RWPE1 (cell line): ENCODE data around the gene CAMTA2.
A peak's percentile ranks its signal among the peaks of the same experiment; 100 is the strongest.

ENCODE experiments used
- CTCF ChIA-PET: fragments of 350-600 bp; sonication (Branson Sonifier 250); formaldehyde crosslinking; extraction: SDS; loops from one replicate; lab custom pipeline; 2021; lab: Yijun Ruan, JAX
- POLR2A ChIA-PET: fragments of 400-600 bp; formaldehyde crosslinking; extraction: SDS; loops from one replicate; lab custom pipeline; 2020; ENCODE audit warnings: antibody characterized with exemption; ENCODE audit not compliant: low non-redundant PET; lab: Yijun Ruan, JAX
- DNase-seq: peaks from one replicate; pipeline ENCODE4 v3.0.0; 2012; ENCODE audit warnings: low spot score
- H3K27ac ChIP-seq: fragments of 450-650 bp; 2 replicates; pipeline ENCODE4 v1.5.1; 2017
- CTCF ChIP-seq: fragments of 450-650 bp; conservative IDR thresholded peaks from 2 replicates; pipeline ENCODE4 v1.5.1; 2017; ENCODE audit warnings: low read depth, mild to moderate bottlenecking

CAMTA2 gene

GRCh38 chr17:4942760-4943508, 44.5 kb downstream of the CAMTA2 start:
- ChIA-PET CTCF (interaction anchor here (0.6 kb wide), 1 partner anchor 39 kb away, joined by 3 read pairs; no protein-coding TSS in a partner anchor), POLR2A (no interaction called here)
- no peak for TF ChIP-seq CTCF
- H3K27ac ChIP-seq, result peak overlapping the region; percentile 100
- DNase-seq, result no peak

GRCh38 chr17:4941319-4941610, 46.2 kb downstream of the CAMTA2 start:
- DNase-seq, result no peak
- ChIA-PET POLR2A (interaction anchor here (2.2 kb wide), 1 partner anchor 56 kb away, joined by 4 read pairs; the partner anchor contains the start of genes INCA1 and KIF1C), CTCF (no interaction called here)
- H3K27ac ChIP-seq, result peak overlapping the region; percentile 100
- no peak for TF ChIP-seq CTCF

- ChIA-PET POLR2A (interaction anchor here (0.7 to 2.6 kb wide), 6 partner anchors 8 to 150 kb away, joined by 3 to 18 read pairs (median 5); partner anchors contain the start of genes INCA1, KIF1C, PFN1 and PSMB6), CTCF (interaction anchor here (1.0 kb wide), 1 partner anchor 32 kb away, joined by 9 read pairs; no protein-coding TSS in a partner anchor)
- TF ChIP-seq CTCF, result no peak
- H3K27ac ChIP-seq, result peak overlapping the region; percentile 98
- peak; percentile 87 for DNase-seq
Observed at GRCh38 chr17:4940555-4941318, 46.7 kb downstream of the CAMTA2 start.

GRCh38 chr17:4939796-4940554, 47.5 kb downstream of the CAMTA2 start, which contains the start of the genes RNF167 and SLC25A11:
Gene RNF167, plus strand, starts transcription at chr17:4940268. Its CDS starts 642 bp downstream, at chr17:4940910.
Gene SLC25A11, minus strand, starts transcription at chr17:4940046. Its CDS starts 136 bp downstream, at chr17:4939910.
- DNase-seq, result peak; percentile 98
- peak within 1 kb of the TSS; percentile 98 for H3K27ac ChIP-seq
- POLR2A ChIA-PET, result interaction anchor here (0.6 to 2.6 kb wide), 7 partner anchors 9 to 149 kb away, joined by 3 to 18 read pairs (median 4); partner anchors contain the start of genes INCA1, KIF1C, PFN1 and PSMB6
- TF ChIP-seq CTCF, result no peak
- CTCF ChIA-PET, result interaction anchor here (0.6 to 1.0 kb wide), 3 partner anchors 31 to 50 kb away, joined by 3 to 9 read pairs (median 4); partner anchors contain the start of gene CAMTA2

GRCh38 chr17:4939546-4939795, 48.0 kb downstream of the CAMTA2 start:
- DNase-seq, result no peak
- peak overlapping the region; percentile 98 for H3K27ac ChIP-seq
- TF ChIP-seq CTCF, result no peak
- CTCF ChIA-PET, result interaction anchor here (0.6 to 1.0 kb wide), 3 partner anchors 31 to 51 kb away, joined by 3 to 9 read pairs (median 4); partner anchors contain the start of gene CAMTA2
- POLR2A ChIA-PET, result interaction anchor here (0.6 to 2.6 kb wide), 7 partner anchors 9 to 149 kb away, joined by 3 to 18 read pairs (median 4); partner anchors contain the start of genes INCA1, KIF1C, PFN1 and SPAG7
